Medulla oblongata (tissue), 1 donor: ENCODE data around the gene LBHD2.

Experiments
- DNase-seq: peaks from one replicate; pipeline ENCODE4 v3.0.0-alpha.2; 2015; ENCODE audit errors: extremely low spot score

Gene LBHD2

GRCh38 chr14:103132381-103133209 lies 48.6 kb downstream of the LBHD2 start:
- DNase-seq: no peak

GRCh38 chr14:103133210-103134140 lies 49.5 kb downstream of the LBHD2 start:
- DNase-seq: no peak

GRCh38 chr14:103134405-103134804 lies 50.4 kb downstream of the LBHD2 start:
- no peak for DNase-seq

- no peak for DNase-seq
These were observed 50.9 kb downstream of the LBHD2 start for GRCh38 chr14:103134919-103135318.

- DNase-seq: no peak
These were observed 51.6 kb downstream of the LBHD2 start for GRCh38 chr14:103135333-103136260.

GRCh38 chr14:103136388-103137271 lies 52.6 kb downstream of the LBHD2 start:
- DNase-seq: no peak

- no peak for DNase-seq
These were observed 53.8 kb downstream of the LBHD2 start for GRCh38 chr14:103137689-103138300.

GRCh38 chr14:103138301-103139131 lies 54.5 kb downstream of the LBHD2 start:
- no peak for DNase-seq

GRCh38 chr14:103139132-103140025 lies 55.4 kb downstream of the LBHD2 start:
- no peak for DNase-seq
